ENCODE results near the gene AGBL5. TPM values are rescaled to one million over a fixed set of nuclear protein-coding genes. Genes with fewer than 3 reads are reported as not detected.

The AGBL5 gene
- total RNA-seq, 1 experiment from 2014 or later = 40.0 TPM

DNA sequence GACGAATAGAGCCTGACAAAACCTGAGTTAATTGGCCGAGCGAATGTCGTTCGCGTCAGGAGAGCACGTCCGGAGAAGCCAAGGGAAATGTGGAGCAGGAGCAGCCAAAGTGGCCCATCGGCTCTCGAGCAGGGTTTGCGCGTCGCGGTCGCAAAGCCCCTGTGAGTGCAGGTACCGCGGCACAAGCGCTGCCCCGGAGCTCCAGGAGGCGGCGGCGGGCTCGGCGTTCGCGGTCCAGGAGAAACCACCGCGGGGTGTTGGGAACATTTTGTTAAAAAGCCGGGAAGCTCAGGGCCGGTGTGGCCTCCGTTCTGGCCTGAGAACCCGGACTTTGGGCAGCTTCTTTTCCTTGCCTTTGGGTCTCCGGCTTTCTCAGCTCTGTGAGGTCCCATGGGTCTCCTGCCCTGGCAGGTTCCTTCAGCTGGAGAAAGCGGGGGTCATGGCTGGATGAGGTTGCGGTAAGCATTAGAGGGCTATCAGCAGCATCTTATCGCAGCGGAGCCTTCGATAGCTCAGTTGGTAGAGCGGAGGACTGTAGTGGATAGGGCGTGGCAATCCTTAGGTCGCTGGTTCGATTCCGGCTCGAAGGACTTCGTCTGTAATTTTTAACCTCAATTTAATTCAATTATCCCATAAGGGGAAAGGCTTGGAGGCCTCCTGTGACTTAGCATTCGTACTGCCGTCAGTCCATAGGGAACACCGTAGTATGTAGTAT is 1.0 kb upstream of the AGBL5 start (continued):
- TF ChIP-seq EGR1 (IDR thresholded peaks at IDR 0.05; ENCODE audit: low read depth) = no peak
- no peak for TF ChIP-seq SIN3A (IDR thresholded peaks at IDR 0.05; ENCODE audit: low read depth)
- TF ChIP-seq ZNF274 (IDR thresholded peaks at IDR 0.05; ENCODE audit: low read depth, low read length) = no peak
- TF ChIP-seq EZH2 (IDR thresholded peaks at IDR 0.05) = no peak
- peak; percentile 71 for TF ChIP-seq POLR2A (IDR thresholded peaks at IDR 0.05; ENCODE audit: borderline replicate concordance, extremely low read depth, insufficient read depth, insufficient read length)

GRCh38 chr2:27051902-27052645 is 606 bp downstream of the AGBL5 start:
- peaks cover 8 to 14% of the 10 kb centered on the region in 2 experiments; a peak in 2 of 4 replicates for H3K36me3 ChIP-seq (ENCODE audit: control insufficient read depth in 1 of 2, insufficient read depth in 2 of 2, low read length in 2 of 2)
- peak overlapping the region; percentile 69 for H3K27ac ChIP-seq (ENCODE audit: low read depth, low read length)
- no peaks in the 10 kb centered on the region for H4K20me1 ChIP-seq (ENCODE audit: insufficient read depth)
- H3K79me2 ChIP-seq (ENCODE audit: insufficient read depth, low read length) = no peaks in the 10 kb centered on the region
- H2AFZ ChIP-seq (ENCODE audit: low read depth, low read length, poor library complexity, severe bottlenecking) = no peak overlapping the region
- BruUV-seq (replicated peaks) = no TSS peak
- intact Hi-C loops (cut with micrococcal nuclease) = no loop called here
- TF ChIP-seq SIN3A (IDR thresholded peaks at IDR 0.05; ENCODE audit: low read depth) (no peak), ZFX (IDR thresholded peaks at IDR 0.05) (0 out of 2 replicates have a peak, but pooled peaks have one; percentile 5), TCF7L2 (IDR thresholded peaks at IDR 0.05; ENCODE audit: borderline replicate concordance, extremely low read depth, insufficient read depth, insufficient read length) (no peak), JUND (IDR thresholded peaks at IDR 0.05) (no peak), YY1 (IDR thresholded peaks at IDR 0.05; ENCODE audit: extremely low read depth, insufficient replicate concordance, low read depth, low read length) (no peak), ELF1 (IDR thresholded peaks at IDR 0.05; ENCODE audit: borderline replicate concordance, low read depth) (no peak), EGR1 (IDR thresholded peaks at IDR 0.05; ENCODE audit: low read depth) (no peak)
- RAD21 ChIA-PET (ENCODE audit: low non-redundant PET in 1 of 2, low total read pairs in 2 of 2, uncharacterized antibody in 2 of 2, unreplicated experiment in 2 of 2) = interaction anchor here in 1 of 2 experiments (2.1 kb wide), 1 partner anchor 90 kb away, joined by 7 read pairs; no protein-coding TSS in a partner anchor
- H3K9me2 ChIP-seq (ENCODE audit: insufficient read depth) = no peaks in the 10 kb centered on the region
- H3K4me2 ChIP-seq (ENCODE audit: low read length) = peak overlapping the region; percentile 100
- POLR2A ChIA-PET = interaction anchor here (1.0 kb wide), 1 partner anchor 19 kb away, joined by 5 read pairs; the partner anchor contains the start of gene OST4
- no peaks in the 10 kb centered on the region for H3K27me3 ChIP-seq (ENCODE audit: insufficient read depth, low read length)
- ATAC-seq = no peak; the same call in 1 of the 2 replicates
- CTCF ChIA-PET = interaction anchor here (0.6 to 2.3 kb wide), 5 partner anchors 19 to 251 kb away, joined by 3 to 21 read pairs (median 3); partner anchors contain the start of gene OST4
- peak overlapping the region; percentile 88 to 94 for H3K4me3 ChIP-seq (replicated peaks in 1 of 2; ENCODE audit: low read depth in 1 of 2, low read length in 2 of 2)
- peaks cover 11 to 25% of the 10 kb centered on the region in 2 experiments for H3K4me1 ChIP-seq (ENCODE audit: control insufficient read depth in 1 of 2, insufficient read depth in 2 of 2, low read length in 2 of 2)
- H3K9ac ChIP-seq (ENCODE audit: low read length) = peak overlapping the region; percentile 74
- no peaks in the 10 kb centered on the region for H3K9me3 ChIP-seq (ENCODE audit: control insufficient read depth in 1 of 2, insufficient read depth in 1 of 2, low read depth in 1 of 2, low read length in 2 of 2)
- DNase-seq (ENCODE audit: low read depth, low spot score) = no peak

Data from HCT116 (cell line).